ENCODE results near the gene CASZ1. TPM values are rescaled to one million over a fixed set of nuclear protein-coding genes. Genes with fewer than 3 reads are reported as not detected.
A peak's percentile ranks its signal among the peaks of the same experiment; 100 is the strongest.

Gene CASZ1
- total and polyA plus RNA-seq, 2 experiments from 2014 or later: 6.2 to 6.7 TPM

DNA sequence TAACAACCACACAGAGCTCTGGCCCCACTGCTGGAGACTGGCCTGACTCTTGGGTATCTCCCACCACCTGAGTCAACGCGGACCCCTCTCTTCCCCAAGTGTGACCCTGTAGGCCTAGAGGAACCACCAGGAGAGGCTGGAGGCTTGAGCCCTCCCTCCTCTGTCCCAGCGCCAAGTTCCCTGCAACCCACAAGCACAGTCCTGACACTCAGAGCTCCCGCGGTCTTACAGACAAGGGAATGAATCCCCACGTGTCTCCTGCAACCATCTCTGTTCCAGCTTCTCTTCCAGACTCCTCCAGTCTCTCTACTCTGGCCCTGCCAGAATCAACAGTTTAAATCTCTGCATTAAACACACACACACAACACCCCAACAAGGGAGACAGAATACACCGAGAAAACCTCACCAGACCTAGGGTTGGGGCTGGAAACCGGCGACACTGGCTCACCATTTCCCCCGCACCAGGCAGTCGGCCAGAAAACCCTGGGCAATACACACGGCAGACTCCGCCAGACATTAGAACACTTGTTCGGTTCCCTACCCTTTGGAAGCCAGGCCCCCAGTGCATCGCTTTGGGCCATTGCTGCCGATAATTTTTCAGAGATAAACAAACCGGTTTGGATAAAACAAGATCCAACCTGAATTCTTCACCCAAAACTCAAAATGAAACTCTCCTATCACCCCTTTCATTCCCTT, 21.7 kb downstream of the CASZ1 start:
- peaks cover 16% of the 10 kb centered on the region for H3K4me1 Mint-ChIP-seq
- no peak for DNase-seq (ENCODE audit: low spot score)
- Histone ChIP-seq H2AFZ (no peak overlapping the region), H3F3A (replicated peaks; ENCODE audit: low read depth) (no peaks in the 10 kb centered on the region), H3K9me2 (ENCODE audit: insufficient read depth) (no peaks in the 10 kb centered on the region), H3K4me2 (no peak overlapping the region), H3K27ac (ENCODE audit: low read depth) (no peak overlapping the region), H3K36me3 (ENCODE audit: insufficient read depth) (no peaks in the 10 kb centered on the region), H3K27me3 (ENCODE audit: insufficient read depth) (no peaks in the 10 kb centered on the region), H3K4me1 (ENCODE audit: insufficient read depth) (no peaks in the 10 kb centered on the region), H3K79me2 (replicated peaks; ENCODE audit: insufficient read depth) (no peaks in the 10 kb centered on the region), H4K20me1 (replicated peaks; ENCODE audit: insufficient read depth) (no peaks in the 10 kb centered on the region), H3K4me3 (no peak overlapping the region)
- peak overlapping the region; percentile 19; the same call in 1 of the 2 replicates for H3K27ac Mint-ChIP-seq
- H3K9me3 Mint-ChIP-seq: no peaks in the 10 kb centered on the region
- no peak for ATAC-seq
- H3K4me3 Mint-ChIP-seq: no peak overlapping the region
- TF ChIP-seq CREB1 (CRISPR knock-in tag; IDR thresholded peaks at IDR 0.05; ENCODE audit: low read depth): no peak
- TF ChIP-seq, protein P1, sequence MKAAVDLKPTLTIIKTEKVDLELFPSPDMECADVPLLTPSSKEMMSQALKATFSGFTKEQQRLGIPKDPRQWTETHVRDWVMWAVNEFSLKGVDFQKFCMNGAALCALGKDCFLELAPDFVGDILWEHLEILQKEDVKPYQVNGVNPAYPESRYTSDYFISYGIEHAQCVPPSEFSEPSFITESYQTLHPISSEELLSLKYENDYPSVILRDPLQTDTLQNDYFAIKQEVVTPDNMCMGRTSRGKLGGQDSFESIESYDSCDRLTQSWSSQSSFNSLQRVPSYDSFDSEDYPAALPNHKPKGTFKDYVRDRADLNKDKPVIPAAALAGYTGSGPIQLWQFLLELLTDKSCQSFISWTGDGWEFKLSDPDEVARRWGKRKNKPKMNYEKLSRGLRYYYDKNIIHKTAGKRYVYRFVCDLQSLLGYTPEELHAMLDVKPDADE (IDR thresholded peaks at IDR 0.05): no peak
- TF ChIP-seq EZH2 (IDR thresholded peaks at IDR 0.05; ENCODE audit: low read depth, unreplicated experiment): no peak
- TF ChIP-seq, protein P2, sequence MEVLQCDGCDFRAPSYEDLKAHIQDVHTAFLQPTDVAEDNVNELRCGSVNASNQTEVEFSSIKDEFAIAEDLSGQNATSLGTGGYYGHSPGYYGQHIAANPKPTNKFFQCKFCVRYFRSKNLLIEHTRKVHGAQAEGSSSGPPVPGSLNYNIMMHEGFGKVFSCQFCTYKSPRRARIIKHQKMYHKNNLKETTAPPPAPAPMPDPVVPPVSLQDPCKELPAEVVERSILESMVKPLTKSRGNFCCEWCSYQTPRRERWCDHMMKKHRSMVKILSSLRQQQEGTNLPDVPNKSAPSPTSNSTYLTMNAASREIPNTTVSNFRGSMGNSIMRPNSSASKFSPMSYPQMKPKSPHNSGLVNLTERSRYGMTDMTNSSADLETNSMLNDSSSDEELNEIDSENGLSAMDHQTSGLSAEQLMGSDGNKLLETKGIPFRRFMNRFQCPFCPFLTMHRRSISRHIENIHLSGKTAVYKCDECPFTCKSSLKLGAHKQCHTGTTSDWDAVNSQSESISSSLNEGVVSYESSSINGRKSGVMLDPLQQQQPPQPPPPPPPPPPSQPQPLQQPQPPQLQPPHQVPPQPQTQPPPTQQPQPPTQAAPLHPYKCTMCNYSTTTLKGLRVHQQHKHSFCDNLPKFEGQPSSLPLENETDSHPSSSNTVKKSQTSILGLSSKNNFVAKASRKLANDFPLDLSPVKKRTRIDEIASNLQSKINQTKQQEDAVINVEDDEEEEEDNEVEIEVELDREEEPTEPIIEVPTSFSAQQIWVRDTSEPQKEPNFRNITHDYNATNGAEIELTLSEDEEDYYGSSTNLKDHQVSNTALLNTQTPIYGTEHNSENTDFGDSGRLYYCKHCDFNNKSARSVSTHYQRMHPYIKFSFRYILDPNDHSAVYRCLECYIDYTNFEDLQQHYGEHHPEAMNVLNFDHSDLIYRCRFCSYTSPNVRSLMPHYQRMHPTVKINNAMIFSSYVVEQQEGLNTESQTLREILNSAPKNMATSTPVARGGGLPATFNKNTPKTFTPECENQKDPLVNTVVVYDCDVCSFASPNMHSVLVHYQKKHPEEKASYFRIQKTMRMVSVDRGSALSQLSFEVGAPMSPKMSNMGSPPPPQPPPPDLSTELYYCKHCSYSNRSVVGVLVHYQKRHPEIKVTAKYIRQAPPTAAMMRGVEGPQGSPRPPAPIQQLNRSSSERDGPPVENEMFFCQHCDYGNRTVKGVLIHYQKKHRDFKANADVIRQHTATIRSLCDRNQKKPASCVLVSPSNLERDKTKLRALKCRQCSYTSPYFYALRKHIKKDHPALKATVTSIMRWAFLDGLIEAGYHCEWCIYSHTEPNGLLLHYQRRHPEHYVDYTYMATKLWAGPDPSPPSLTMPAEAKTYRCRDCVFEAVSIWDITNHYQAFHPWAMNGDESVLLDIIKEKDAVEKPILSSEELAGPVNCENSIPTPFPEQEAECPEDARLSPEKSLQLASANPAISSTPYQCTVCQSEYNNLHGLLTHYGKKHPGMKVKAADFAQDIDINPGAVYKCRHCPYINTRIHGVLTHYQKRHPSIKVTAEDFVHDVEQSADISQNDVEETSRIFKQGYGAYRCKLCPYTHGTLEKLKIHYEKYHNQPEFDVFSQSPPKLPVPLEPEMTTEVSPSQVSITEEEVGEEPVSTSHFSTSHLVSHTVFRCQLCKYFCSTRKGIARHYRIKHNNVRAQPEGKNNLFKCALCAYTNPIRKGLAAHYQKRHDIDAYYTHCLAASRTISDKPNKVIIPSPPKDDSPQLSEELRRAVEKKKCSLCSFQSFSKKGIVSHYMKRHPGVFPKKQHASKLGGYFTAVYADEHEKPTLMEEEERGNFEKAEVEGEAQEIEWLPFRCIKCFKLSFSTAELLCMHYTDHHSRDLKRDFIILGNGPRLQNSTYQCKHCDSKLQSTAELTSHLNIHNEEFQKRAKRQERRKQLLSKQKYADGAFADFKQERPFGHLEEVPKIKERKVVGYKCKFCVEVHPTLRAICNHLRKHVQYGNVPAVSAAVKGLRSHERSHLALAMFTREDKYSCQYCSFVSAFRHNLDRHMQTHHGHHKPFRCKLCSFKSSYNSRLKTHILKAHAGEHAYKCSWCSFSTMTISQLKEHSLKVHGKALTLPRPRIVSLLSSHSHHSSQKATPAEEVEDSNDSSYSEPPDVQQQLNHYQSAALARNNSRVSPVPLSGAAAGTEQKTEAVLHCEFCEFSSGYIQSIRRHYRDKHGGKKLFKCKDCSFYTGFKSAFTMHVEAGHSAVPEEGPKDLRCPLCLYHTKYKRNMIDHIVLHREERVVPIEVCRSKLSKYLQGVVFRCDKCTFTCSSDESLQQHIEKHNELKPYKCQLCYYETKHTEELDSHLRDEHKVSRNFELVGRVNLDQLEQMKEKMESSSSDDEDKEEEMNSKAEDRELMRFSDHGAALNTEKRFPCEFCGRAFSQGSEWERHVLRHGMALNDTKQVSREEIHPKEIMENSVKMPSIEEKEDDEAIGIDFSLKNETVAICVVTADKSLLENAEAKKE (CRISPR knock-in tag; IDR thresholded peaks at IDR 0.05): no peak
- no peak for TF ChIP-seq POLR2AphosphoS5 (IDR thresholded peaks at IDR 0.05; ENCODE audit: low read depth)
- TF ChIP-seq JUNB (IDR thresholded peaks at IDR 0.05; ENCODE audit: unreplicated experiment): no peak
- TF ChIP-seq, protein P3, sequence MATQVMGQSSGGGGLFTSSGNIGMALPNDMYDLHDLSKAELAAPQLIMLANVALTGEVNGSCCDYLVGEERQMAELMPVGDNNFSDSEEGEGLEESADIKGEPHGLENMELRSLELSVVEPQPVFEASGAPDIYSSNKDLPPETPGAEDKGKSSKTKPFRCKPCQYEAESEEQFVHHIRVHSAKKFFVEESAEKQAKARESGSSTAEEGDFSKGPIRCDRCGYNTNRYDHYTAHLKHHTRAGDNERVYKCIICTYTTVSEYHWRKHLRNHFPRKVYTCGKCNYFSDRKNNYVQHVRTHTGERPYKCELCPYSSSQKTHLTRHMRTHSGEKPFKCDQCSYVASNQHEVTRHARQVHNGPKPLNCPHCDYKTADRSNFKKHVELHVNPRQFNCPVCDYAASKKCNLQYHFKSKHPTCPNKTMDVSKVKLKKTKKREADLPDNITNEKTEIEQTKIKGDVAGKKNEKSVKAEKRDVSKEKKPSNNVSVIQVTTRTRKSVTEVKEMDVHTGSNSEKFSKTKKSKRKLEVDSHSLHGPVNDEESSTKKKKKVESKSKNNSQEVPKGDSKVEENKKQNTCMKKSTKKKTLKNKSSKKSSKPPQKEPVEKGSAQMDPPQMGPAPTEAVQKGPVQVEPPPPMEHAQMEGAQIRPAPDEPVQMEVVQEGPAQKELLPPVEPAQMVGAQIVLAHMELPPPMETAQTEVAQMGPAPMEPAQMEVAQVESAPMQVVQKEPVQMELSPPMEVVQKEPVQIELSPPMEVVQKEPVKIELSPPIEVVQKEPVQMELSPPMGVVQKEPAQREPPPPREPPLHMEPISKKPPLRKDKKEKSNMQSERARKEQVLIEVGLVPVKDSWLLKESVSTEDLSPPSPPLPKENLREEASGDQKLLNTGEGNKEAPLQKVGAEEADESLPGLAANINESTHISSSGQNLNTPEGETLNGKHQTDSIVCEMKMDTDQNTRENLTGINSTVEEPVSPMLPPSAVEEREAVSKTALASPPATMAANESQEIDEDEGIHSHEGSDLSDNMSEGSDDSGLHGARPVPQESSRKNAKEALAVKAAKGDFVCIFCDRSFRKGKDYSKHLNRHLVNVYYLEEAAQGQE (IDR thresholded peaks at IDR 0.05; ENCODE audit: unreplicated experiment): no peak
- no peak for TF ChIP-seq NANOG (IDR thresholded peaks at IDR 0.05; ENCODE audit: borderline replicate concordance)
- TF ChIP-seq ZNF114 (CRISPR knock-in tag; IDR thresholded peaks at IDR 0.05): no peak
- no peak for TF ChIP-seq ZNF331 (CRISPR knock-in tag; IDR thresholded peaks at IDR 0.05; ENCODE audit: low read depth)
- TF ChIP-seq EZH2phosphoT487 (IDR thresholded peaks at IDR 0.05; ENCODE audit: unreplicated experiment): no peak
- no peak for TF ChIP-seq CTCF (conservative IDR thresholded peaks at IDR 0.05; ENCODE audit: low read depth in 2 of 2)
- no peak for TF ChIP-seq STAT1 (IDR thresholded peaks at IDR 0.05; ENCODE audit: unreplicated experiment)
- H3K36me3 Mint-ChIP-seq (ENCODE audit: low read depth): no peaks in the 10 kb centered on the region
- peaks cover 2% of the 10 kb centered on the region for H3K27me3 Mint-ChIP-seq (ENCODE audit: insufficient read depth, low read depth, poor library complexity)
